ENCODE measurements around the gene FZD2.
"Not testable (repeated sequence)": the region's sequence is repeated elsewhere in the genome, so short reads cannot be mapped to it uniquely, and the experiment has no call there.

The FZD2 gene

DNA sequence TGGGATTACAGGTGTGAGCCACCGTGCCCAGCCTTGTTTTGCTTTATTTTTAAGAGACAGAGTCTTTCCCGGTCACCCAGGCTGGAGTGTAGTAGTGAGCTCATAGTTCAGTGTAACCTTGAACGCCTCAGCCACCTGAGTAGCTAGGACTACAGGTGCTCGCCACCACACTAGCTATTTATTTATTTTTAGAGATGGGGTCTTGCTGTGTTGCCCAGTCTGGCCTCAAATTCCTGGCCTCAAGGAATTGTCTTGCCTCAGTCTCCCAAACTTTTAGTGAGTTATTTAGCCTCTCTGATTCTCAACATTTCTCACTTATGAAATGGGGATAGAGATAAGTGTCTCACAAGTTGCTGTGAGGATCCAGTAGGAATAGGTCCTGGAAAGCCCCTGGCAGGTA is 21.7 kb downstream of the FZD2 start:
- no peak for DNase-seq (ENCODE audit: low spot score)

DNA sequence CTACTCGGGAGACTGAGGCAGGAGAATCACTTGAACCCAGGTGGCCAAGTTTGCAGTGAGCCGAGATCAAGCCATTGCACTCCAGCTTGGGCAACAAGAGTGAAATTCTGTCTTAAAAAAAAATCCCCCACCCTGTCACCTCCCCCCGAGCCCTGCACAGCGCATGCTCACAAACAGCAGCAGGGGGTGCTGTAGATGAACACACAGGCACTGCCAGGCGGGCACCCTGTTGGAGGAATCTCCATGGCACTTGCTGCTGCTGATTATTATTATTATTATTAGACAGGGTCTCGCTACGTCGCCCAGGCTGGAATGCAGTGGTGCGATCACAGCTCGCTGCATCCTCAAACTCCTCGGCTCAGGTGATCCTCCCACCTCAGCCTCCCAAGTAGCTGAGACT is 24.6 kb downstream of the FZD2 start:
- peak; percentile 41 for DNase-seq (ENCODE audit: low spot score)

DNA sequence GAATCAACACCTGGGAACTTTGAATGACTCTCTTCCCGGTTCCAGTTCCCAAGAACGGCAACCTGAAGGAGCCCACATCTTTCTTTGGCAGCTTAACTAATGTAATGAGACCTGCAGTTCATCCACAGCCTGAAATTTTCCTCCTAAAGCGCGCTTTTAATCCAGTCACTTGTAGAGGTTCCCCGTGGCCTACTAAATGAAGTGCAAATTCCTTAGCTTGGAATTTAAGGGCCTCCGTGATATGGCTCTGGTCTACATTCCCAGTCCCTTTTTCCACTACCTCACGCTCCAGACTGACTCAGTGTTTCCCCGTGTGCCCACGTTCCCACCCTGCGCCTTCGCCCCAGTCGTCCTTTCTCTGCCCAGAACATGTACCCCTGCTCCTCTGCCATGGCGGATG is 27.2 kb downstream of the FZD2 start:
- DNase-seq (ENCODE audit: low spot score) = no peak

DNA sequence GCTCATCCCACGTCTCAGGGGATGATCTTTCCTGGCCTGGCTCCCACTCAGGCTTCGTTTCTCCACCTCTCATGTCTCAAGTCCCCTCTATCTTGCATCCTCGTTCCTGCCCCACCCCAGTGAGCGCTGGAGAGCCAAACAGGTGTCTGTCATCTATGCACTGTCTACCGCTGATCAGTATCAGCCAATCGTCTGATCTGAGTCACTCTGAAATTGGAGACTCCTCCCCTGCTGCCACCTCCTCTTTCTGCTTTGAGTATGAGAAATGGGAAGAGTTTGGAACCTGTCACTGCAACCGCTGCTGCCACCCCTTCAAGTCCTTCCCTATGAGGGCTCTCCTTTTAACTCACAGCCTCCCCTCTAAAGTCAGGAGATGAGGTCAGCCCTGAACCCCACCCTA is 28.0 kb downstream of the FZD2 start:
- DNase-seq (ENCODE audit: low spot score) = no peak

DNA sequence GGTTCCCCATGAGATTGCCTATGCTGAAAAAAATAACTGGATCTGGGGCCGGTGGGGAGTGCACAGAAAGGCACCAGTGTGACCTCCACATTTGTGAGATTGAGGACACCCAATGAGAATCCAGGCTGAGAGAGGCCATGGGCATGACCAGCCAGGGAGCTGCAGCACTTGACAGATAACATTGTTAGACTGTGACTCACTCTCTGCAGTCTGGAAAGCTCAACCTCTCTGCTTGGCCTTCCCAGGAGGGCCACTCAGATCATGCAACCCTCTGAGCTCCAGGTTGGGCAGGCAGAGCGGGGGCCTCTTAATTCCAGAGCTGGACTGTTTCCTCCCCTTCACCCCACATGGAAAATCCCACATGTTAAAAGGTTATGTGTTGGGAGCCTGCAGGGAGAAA is 30.1 kb downstream of the FZD2 start:
- DNase-seq (ENCODE audit: low spot score) = peak; percentile 93

DNA sequence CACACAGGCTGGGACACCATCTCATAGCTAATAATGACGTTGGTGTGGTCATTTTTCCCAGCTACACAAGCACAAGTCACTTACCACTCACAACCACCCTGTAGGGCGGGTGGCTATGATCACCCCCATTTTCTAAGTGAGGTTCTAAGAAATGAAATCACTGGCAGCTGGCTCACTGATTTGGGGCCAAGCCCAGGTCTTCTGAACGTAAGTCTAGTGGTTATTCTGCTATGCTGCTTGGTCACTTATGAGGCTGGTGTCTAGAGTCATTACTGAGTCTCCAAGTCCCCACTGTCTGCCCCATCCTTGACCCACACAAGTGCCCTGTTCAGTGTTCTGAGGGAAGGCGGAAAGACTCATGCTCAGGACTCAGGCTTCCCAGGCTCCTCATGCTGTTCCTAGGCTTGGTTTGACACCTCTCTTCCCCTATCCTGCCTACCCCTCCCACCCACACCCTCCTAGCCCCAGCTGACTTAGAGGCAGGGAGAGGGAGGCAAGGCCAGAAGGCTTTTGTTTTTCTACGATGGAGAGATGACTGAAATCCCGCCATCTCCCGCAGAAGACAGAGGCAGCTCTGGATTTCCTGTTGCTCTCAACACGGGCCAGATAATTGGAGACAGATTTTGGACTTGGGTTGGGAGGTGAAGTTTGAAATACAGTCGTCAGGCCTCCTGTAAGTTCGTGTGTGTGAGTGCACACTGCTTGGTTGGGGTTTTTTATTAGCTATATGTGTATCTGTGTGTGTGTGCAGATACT is 32.2 kb downstream of the FZD2 start:
- DNase-seq (ENCODE audit: low spot score) = peak; percentile 52

DNA sequence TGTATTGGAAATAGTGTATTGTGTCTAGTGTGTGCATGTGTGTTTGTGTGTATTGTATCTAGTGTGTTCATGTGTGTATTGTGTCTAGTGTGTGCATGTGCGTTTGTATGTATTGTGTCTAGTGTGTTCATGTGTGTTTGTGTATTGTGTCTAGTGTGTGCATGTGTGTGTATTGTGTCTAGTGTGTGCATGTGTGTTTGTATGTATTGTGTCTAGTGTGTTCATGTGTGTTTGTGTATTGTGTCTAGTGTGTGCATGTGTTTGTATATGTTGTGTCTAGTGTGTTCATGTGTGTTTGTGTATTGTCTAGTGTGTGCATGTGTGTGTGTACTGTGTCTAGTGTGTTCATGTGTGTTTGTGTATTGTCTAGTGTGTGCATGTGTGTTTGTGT is 32.8 kb downstream of the FZD2 start:
- DNase-seq (ENCODE audit: low spot score) = not testable (repeated sequence)

DNA sequence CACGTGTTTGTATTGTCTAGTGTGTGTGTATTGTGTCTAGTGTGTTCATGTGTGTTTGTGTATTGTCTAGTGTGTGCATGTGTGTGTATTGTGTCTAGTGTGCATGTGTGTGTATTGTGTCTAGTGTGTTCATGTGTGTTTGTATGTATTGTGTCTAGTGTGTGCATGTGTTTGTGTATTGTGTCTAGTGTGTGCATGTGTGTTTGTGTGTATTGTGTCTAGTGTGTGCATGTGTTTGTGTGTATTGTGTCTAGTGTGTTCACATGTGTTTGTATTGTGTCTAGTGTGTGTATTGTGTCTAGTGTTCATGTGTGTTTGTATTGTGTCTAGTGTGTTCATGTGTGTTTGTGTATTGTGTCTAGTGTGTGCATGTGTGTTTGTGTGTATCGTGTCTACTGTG is 33.5 kb downstream of the FZD2 start:
- DNase-seq (ENCODE audit: low spot score) = not testable (repeated sequence)

DNA sequence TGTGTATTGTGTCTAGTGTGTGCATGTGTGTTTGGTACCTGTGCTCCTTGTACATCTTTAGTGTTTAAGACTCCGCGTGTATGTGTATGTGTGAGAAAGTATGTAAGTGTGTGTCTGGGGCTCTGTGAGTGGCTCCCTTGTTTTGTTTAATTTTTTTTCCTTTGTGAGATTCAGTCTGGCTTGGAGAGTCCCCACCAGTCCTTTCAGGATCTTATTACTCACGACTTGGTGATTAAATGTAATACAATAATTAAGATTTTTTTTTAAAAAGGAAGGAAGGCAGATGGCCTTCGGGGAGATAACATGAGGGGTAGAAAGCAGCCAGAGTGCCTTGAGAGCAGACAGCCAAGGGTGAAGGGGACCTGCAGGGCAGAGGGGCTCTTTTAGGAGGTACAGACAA is 33.9 kb downstream of the FZD2 start:
- no peak for DNase-seq (ENCODE audit: low spot score)

DNA sequence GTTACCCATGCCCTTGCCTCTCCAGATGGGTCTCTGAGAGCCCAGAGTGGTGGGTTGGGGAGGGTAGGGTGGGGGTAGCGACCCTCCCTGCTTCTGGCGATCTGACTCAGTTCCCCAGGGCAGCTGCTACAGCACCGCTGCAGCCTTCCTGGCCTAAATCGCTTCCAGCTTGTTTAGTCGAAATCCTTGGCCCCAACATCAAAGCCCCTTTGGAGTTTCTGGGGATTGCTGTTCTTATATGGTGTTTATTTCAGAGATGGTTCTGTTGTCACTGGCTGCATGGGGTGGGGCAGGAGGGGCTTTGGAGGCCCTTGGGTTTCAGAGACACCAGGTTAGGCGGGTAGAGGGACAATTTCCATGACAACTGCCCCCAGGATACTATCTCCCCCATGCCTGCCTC is 35.9 kb downstream of the FZD2 start:
- no peak for DNase-seq (ENCODE audit: low spot score)

DNA sequence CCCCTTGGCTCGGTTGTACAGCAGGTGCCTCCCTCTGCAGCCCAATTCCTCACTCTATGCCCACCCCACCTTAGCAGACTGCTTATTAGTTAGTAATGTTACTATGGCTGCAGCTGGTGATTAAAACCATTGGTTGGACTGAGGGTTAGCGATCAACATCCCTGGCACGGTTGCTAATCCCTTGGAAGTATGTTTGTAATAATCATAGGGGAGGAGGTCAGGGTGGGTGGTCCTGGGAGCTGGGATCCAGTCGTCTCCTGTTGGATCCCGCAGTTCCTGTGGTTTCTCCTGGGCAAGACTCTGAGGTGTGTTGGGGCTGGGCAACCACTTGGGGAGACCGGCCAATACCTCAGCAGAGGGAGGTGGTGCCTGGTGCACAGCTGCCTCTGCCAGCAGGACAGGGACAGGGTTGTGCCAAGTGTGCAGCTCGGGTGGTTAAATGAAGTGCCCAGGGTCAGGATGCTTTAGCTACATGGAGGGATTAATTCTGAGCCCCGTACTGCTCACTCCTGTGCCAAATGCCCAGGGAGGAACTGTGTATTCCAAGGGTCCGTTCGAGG is 38.0 kb downstream of the FZD2 start:
- no peak for DNase-seq (ENCODE audit: low spot score)

DNA sequence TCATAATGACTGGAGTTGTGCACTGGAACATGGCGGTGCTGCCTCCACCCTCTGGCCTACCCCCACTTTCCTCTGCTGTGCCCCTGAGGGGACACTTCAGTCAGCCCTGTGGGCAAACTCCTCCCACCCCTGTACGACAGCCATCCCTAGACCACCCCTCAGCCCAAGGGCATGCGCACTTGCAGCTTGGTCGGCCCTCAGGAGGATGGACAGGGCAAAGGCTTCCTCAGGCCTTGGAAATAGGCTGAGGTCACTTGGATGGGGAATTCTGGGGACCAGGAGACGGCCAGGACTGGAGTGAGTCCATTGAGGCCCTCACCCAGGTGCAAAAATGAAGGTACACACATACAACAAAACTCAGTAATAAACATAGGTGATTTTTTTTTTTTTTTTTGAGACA is 41.0 kb downstream of the FZD2 start:
- no peak for DNase-seq (ENCODE audit: low spot score)

DNA sequence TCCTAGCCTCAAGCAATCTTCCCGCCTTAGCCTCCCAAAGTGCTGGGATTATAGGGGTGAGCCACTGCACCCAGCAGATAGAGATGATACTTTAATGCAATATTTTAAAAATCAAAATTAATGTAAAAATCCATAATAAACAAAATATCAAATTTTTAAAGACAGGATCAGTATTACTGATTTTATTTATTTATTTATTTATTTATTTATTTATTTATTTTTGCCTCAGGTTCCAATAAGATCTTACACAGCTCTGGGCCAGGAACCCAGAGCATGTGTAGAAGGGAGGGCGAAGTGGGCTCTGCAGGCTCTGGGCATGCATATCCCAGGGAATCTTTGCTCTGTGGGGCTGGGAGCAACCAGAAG is 41.6 kb downstream of the FZD2 start:
- no peak for DNase-seq (ENCODE audit: low spot score)

DNA sequence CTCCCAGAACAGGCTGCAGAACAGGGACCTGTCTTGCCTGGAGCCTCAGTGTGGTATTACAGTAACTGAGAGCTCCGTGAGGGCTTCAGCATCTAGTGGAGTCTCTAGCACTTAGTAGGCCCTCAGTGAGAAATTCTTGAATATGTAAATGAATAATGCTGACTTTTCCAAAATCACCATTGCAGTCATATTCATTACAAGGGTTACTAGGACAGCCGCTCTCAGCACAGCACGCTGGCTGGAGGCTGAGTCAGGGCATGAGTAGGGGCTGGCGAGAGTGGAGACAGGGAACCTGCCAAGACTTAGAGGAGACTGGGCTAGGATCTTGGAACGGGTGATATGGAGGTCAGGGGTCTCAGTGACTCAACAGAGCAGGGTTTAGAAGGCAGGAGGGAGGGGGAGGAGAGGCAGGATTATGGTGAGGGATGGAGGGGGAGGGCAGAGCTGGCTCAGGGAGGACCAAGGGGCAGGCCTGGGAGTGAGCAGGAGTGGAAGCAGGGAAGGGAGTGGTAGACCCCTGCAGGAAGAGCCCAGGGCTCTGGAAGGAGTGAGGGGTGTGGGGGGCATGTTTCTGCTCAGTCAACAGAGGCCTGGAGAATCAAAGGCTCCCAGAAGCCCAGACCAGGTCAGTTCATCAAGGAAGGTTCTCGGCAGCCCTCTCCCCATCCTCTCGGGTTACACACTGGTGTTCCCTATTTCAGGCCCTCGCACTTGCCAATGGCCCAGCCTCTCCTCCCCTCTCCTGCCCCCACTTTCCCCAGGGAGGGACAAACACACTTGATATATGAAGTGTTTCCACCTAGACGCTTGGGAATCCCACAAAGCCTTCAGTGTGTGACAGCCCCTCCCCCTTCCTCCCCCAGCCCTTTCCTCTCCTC is 42.3 kb downstream of the FZD2 start:
- DNase-seq (ENCODE audit: low spot score) = peak; percentile 87

DNA sequence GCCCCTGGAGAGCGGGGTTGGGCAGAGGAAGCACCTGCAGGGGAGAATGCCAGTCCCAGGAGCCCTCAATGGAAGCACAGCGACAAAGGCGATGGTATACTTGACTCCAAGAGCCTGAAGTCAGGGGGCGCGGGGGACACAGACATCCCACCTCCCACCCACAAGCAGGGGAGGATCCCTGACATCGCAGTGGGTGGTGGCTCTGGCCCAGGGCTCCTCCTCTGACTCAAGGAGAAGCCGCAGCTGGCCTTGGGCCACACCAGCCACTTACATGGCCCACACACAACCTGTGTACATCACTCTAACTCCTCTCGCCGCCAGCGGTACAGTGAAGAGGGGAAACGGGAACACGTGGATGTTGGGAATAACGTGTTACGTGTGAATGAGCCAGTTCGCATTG is 44.3 kb downstream of the FZD2 start:
- peak; percentile 41 for DNase-seq (ENCODE audit: low spot score)

DNA sequence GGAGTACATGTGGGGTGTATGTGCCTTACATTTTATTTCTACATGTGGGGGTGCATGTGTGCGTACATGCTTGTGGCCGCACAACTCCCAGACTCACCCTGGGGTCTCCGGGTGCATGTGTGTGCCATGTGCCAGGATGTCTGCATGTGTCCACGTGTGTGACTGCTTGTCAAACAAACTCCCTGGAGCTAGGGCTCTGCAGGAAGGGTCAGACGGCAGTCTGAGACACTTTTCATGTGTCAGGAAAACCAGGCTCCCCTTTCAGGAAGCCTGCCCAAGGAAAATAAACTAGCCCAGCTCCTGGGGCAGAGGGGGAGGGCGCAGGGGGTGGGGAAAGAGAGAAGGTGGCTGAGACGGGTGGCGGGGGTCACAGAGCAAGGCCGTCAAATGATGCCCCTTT is 44.7 kb downstream of the FZD2 start:
- DNase-seq (ENCODE audit: low spot score) = no peak

DNA sequence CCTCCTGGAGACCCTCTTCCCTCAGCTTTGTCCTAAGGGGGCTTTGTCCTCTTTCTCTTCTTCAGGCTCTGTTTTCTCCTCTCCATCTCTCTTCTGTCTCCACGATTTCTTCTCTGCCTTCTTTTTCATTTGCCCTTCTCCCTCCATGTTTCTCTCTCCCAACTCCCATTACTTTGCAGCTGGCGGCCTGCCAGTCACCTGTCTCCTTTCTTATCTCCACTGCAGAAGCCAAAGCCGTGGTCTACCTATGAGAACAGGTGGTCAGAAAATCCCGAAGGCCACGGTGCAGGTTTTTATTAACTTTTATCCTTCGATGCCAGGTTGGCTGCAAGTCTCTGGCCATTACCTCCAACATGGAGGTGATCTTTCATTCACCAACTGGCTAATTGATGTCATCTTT is 45.1 kb downstream of the FZD2 start:
- DNase-seq (ENCODE audit: low spot score) = no peak

DNA sequence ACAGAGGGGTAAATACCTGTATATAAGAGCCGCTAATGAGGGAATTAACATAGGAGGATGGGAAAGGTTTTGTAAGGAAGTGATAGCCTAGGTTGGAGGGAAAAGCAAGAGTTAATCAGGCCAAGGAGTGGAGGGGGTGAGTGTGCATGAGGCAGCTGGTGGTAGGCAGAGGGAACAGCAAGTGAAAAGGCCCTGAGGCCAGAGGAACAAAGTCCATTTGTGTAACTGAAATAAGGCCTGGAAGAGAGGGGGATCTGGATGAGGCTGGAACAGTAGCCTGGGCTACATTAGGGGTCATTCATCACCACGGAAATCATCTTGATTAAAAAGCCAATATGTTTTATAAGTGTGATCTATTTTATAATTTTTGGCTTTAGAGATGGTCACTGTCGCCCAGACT is 45.7 kb downstream of the FZD2 start:
- no peak for DNase-seq (ENCODE audit: low spot score)

DNA sequence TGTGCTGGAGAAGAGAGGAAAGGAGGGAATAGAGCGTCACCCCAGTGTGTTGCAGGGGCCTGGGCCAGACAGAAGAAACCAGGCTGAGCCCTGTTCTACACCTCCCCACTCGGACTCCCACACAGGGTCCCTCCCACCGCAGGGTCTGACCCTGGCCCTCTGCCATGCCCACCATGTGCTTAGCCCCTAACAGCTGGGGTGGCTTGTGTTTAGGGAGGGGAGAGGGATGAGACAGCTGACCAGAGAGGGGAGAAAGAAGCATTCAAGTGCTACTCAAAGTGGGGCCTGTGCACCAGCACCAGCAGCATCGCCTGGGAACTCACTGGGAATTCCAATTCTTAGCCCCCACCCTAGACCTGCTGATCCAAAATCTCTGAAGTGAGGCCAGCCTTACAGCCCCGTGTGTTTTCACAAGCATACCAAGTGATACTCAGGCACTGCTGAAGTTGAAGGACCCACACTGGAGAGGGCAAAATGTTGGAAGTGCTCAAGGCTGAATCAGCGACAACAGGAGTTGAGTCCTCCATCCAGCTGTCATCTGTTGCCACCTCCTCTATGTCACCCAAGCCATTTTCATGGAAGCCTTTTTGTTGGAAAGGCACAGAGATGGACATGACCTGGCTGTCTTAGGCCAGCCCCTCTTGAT is 47.0 kb downstream of the FZD2 start:
- DNase-seq (ENCODE audit: low spot score) = no peak

DNA sequence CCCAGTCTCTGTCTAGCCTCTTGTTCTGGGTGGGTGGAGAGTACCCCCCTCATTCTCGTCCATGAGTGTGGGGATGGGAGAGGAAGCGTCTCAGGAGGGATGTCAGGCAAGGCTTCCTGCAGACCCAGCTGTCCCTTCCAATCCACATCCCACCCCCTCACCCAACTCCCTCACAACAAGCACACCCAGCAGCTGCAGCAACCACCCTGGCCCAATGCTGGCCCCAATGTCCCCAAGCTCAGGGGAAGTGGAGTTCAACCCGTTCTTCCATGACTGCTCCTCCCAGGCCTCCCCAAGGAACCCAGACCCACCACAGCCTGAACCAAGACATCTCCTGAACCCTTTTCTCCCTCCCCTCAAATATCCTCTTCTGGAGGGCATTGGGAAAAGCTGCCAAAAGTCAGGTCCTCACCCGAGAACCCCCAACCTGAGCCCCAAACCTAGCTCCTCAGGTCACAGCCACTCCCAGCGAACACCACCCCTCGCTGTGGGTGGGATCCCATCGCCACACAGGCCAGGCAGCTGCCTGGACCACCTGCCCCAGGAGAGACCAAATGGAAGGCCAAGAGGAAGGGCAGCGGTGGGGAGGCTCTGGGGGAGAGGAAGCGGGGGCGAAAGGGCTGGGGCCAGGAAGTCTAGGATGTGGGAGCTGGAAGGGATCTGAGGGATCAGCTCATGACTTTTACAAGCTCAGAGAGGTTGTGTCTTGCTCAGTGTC is 47.6 kb downstream of the FZD2 start:
- DNase-seq (ENCODE audit: low spot score) = no peak

DNA sequence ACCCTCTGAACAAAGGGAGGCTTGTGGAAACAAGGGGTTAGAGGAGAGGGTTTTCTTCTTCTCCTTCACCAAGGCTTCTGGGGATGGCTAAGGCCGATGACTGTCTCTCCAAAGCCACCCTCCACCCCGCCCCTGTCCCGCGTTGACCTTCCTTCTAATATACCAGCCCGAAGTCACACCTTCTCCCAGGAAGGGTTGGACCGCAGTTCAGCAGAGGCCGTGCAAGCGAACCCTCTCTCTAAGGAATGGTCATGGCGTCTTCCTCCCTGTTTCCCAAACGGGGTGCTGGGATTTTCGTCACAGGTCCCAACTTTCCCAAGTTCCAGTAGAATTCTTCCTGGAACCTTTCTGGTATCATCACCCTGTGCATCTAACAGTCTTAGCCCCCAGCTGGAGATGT is 49.4 kb downstream of the FZD2 start:
- DNase-seq (ENCODE audit: low spot score) = no peak

Data from AG20443 (cell line).